DND-41 (cell line): ENCODE results near the gene U2AF2.
A peak's percentile ranks its signal among the peaks of the same experiment; 100 is the strongest.

ENCODE experiments used
- ATAC-seq: fragments of 200-7000 bp; cut with Tn5 transposase; 3 replicates; pipeline ENCODE4 v1.9.1; 2021; ENCODE audit warnings: low read depth; ENCODE audit not compliant: insufficient read depth
- DNase-seq: peaks from one replicate; pipeline ENCODE4 v3.0.0-alpha.2; 2020
- H2AFZ ChIP-seq: 2 replicates; pipeline ENCODE4 v1.6.0; 2012; ENCODE audit warnings: low read depth, low read length
- H3K27ac ChIP-seq: 2 replicates; pipeline ENCODE4 v1.5.1; 2012; ENCODE audit warnings: low read length, inconsistent platforms
- H3K27me3 ChIP-seq: fragments of 200-600 bp; sonication (generic); 2 replicates; pipeline ENCODE4 v1.6.0; 2012; ENCODE audit warnings: low read length, mild to moderate bottlenecking, inconsistent platforms; ENCODE audit not compliant: insufficient read depth, poor library complexity
- H3K36me3 ChIP-seq: 2 replicates; pipeline ENCODE4 v1.5.1; 2012; ENCODE audit warnings: low read length, inconsistent platforms; ENCODE audit not compliant: insufficient read depth
- H3K4me1 ChIP-seq: 2 replicates; pipeline ENCODE4 v1.5.1; 2012; ENCODE audit warnings: mild to moderate bottlenecking, low read length; ENCODE audit not compliant: insufficient read depth
- H3K4me2 ChIP-seq: 2 replicates; pipeline ENCODE4 v1.6.0; 2012; ENCODE audit warnings: mild to moderate bottlenecking, moderate library complexity, low read length, inconsistent platforms; ENCODE audit not compliant: insufficient read depth
- H3K4me3 ChIP-seq, 2 experiments: fragments of 200-600 bp in 1 of 2; shearing (Covaris generic) in 1 of 2; 2 replicates each; pipeline ENCODE4 v1.5.1; 2012 to 2016; ENCODE audit warnings: inconsistent platforms in 2 of 2, low read length in 2 of 2, mild to moderate bottlenecking in 2 of 2, low read depth in 1 of 2, moderate library complexity in 1 of 2
- H3K79me2 ChIP-seq: 2 replicates; pipeline ENCODE4 v1.6.0; 2012; ENCODE audit warnings: low read length, inconsistent platforms; ENCODE audit not compliant: insufficient read depth
- H3K9ac ChIP-seq: 2 replicates; pipeline ENCODE4 v1.6.0; 2012; ENCODE audit warnings: low read depth, mild to moderate bottlenecking, inconsistent platforms, low read length, moderate library complexity
- H3K9me3 ChIP-seq: 2 replicates; pipeline ENCODE4 v1.5.1; 2012; ENCODE audit warnings: low read length, moderate library complexity, mild to moderate bottlenecking, inconsistent platforms; ENCODE audit not compliant: insufficient read depth, severe bottlenecking
- H4K20me1 ChIP-seq: 2 replicates; pipeline ENCODE4 v1.6.0; 2012; ENCODE audit warnings: low read length; ENCODE audit not compliant: insufficient read depth
- CTCF ChIP-seq: IDR thresholded peaks from 2 replicates; pipeline ENCODE4 v1.5.1; 2012; ENCODE audit warnings: borderline replicate concordance, low read length, moderate library complexity, mild to moderate bottlenecking; ENCODE audit not compliant: poor library complexity, severe bottlenecking; ENCODE audit errors: extremely low read depth
- EZH2 ChIP-seq: IDR thresholded peaks from 3 replicates; pipeline ENCODE4 v1.6.1; 2012; ENCODE audit warnings: borderline replicate concordance, low read depth, mild to moderate bottlenecking, moderate library complexity, low read length, inconsistent platforms; ENCODE audit not compliant: severe bottlenecking

U2AF2 gene

GRCh38 chr19:55676889-55677505, 22.2 kb downstream of the U2AF2 start:
- no peak for ATAC-seq
- H3K4me1 ChIP-seq = peaks cover 46% of the 10 kb centered on the region
- no peak overlapping the region for H2AFZ ChIP-seq
- peaks cover 71% of the 10 kb centered on the region for H3K36me3 ChIP-seq
- TF ChIP-seq EZH2 (no peak), CTCF (no peak)
- no peaks in the 10 kb centered on the region for H3K27me3 ChIP-seq
- peaks cover 87% of the 10 kb centered on the region for H3K79me2 ChIP-seq
- no peak for DNase-seq
- H3K9ac ChIP-seq = peak overlapping the region; percentile 93
- H4K20me1 ChIP-seq = peaks cover 69% of the 10 kb centered on the region
- H3K27ac ChIP-seq = no peak overlapping the region
- H3K4me2 ChIP-seq = peak overlapping the region; percentile 94
- no peaks in the 10 kb centered on the region for H3K9me3 ChIP-seq
- H3K4me3 ChIP-seq = peak overlapping the region in 1 of 2 experiments; percentile 87; a peak in 1 of 4 replicates

DNA sequence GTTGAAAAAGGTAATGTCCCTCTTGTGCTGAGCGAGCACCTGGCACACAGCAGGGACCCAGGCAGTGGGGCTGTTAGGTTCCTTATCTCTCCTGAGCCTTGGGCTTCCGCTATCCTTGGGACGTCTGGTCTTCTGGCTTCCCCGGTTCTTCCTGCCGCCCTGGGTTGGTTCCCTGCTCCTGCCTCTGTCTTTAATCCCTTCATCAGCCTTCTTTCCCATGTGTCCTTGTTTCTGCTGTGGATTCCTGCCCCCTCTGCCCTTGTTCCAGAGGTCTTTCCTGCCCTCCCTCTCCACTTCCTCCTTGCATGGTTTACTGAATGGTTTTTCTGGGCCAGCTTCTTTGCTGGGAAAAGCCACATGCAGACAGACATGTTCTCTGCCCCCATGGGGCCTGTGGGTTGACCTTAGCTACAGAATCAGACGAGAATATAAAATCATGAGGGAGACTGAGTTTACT, 22.8 kb downstream of the U2AF2 start:
- no peak for ATAC-seq
- Histone ChIP-seq H3K4me3 (no peak overlapping the region), H3K27me3 (no peaks in the 10 kb centered on the region), H4K20me1 (peaks cover 66% of the 10 kb centered on the region), H3K27ac (no peak overlapping the region), H2AFZ (no peak overlapping the region), H3K4me1 (peaks cover 46% of the 10 kb centered on the region), H3K9ac (peak overlapping the region; percentile 10; the same call in 1 of the 2 replicates), H3K79me2 (peaks cover 86% of the 10 kb centered on the region), H3K36me3 (peaks cover 71% of the 10 kb centered on the region), H3K9me3 (no peaks in the 10 kb centered on the region), H3K4me2 (peak overlapping the region; percentile 5; the same call in 1 of the 2 replicates)
- TF ChIP-seq EZH2 = no peak
- TF ChIP-seq CTCF = no peak
- no peak for DNase-seq

DNA sequence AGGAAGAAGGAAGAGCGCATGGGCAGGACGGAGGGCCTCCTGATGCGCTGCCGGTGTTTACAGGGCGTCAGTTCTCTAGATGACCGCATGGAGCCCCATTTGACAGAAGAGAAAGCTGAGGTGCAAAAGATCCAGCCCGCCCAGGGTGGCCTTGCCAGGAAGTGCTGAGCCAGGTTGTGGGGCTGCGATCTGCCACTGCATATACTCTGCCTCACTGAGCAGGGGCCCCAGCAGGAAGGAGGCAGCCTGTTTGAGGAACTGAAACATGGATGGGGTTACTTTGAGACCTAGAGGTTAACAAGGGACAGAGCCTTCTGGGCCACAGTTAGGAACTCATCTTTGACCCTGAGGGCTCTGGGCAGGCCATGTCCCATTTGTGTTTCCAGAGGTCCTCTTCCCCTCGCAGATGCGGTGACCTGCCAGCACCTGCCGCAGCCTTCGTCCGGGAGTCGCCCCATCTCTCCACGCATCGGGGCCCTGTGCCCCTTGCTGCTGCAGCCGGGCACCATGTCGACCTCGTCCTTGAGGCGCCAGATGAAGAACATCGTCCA, 23.4 kb downstream of the U2AF2 start:
- Histone ChIP-seq H3K4me3 (no peak overlapping the region), H3K27me3 (no peaks in the 10 kb centered on the region), H4K20me1 (peaks cover 62% of the 10 kb centered on the region), H3K9ac (peak overlapping the region; percentile 10; the same call in 1 of the 2 replicates), H2AFZ (no peak overlapping the region), H3K36me3 (peaks cover 68% of the 10 kb centered on the region), H3K27ac (no peak overlapping the region), H3K9me3 (no peaks in the 10 kb centered on the region), H3K4me2 (peak overlapping the region; percentile 5; the same call in 1 of the 2 replicates), H3K4me1 (peaks cover 42% of the 10 kb centered on the region), H3K79me2 (peaks cover 81% of the 10 kb centered on the region)
- no peak for DNase-seq
- ATAC-seq = no peak
- TF ChIP-seq CTCF (no peak), EZH2 (no peak)
